Liver (tissue), 9 donors: ENCODE results near the gene ELL3. TPM values are rescaled to one million over a fixed set of nuclear protein-coding genes. Genes with fewer than 3 reads are reported as not detected.

Source experiments
- DNase-seq: peaks from one replicate; pipeline ENCODE4 v3.0.0-alpha.2; 2017; ENCODE audit warnings: low spot score
- H3K27ac ChIP-seq, 2 donors: one replicate each; pipeline ENCODE4 v1.7.0; 2013; ENCODE audit warnings: inconsistent platforms in 2 of 2, low read length in 2 of 2, control low read depth in 1 of 2, low read depth in 1 of 2, mild to moderate bottlenecking in 1 of 2
- H3K27me3 ChIP-seq, 4 donors: one replicate each; pipeline versions ENCODE4 v1.6.1 to v1.7.0; 2013; ENCODE audit warnings: low read length in 3 of 4, inconsistent platforms in 1 of 4, mild to moderate bottlenecking in 1 of 4, moderate library complexity in 1 of 4; ENCODE audit not compliant: control insufficient read depth in 4 of 4, insufficient read depth in 4 of 4
- H3K36me3 ChIP-seq, 4 donors: one replicate each; pipeline versions ENCODE4 v1.6.1 to v1.7.0; 2013; ENCODE audit warnings: low read length in 3 of 4, mild to moderate bottlenecking in 3 of 4, low read depth in 1 of 4, moderate library complexity in 1 of 4; ENCODE audit not compliant: control insufficient read depth in 4 of 4, insufficient read depth in 3 of 4
- H3K4me1 ChIP-seq, 4 donors: one replicate each; pipeline versions ENCODE4 v1.6.1 to v1.7.0; 2013; ENCODE audit warnings: low read length in 3 of 4, mild to moderate bottlenecking in 3 of 4, moderate library complexity in 1 of 4; ENCODE audit not compliant: control insufficient read depth in 4 of 4, insufficient read depth in 4 of 4
- H3K4me3 ChIP-seq, 3 donors: one replicate each; pipeline versions ENCODE4 v1.6.1 to v1.7.0; 2013; ENCODE audit warnings: low read length in 3 of 3, control low read depth in 1 of 3, low read depth in 1 of 3, mild to moderate bottlenecking in 1 of 3
- H3K9ac ChIP-seq, 2 donors: one replicate each; pipeline ENCODE4 v1.7.0; 2013; ENCODE audit warnings: low read length in 2 of 2, mild to moderate bottlenecking in 2 of 2, moderate library complexity in 2 of 2, control low read depth in 1 of 2, low read depth in 1 of 2
- H3K9me3 ChIP-seq, 4 donors: one replicate each; pipeline versions ENCODE4 v1.6.1 to v1.7.0; 2013; ENCODE audit warnings: low read length in 3 of 4; ENCODE audit not compliant: control insufficient read depth in 4 of 4
- ATF3 ChIP-seq: IDR thresholded peaks from 2 replicates; pipeline ENCODE4 v1.6.1; 2016; ENCODE audit warnings: antibody characterized with exemption
- CTCF ChIP-seq: fragments of 150-350 bp; IDR thresholded peaks from 2 replicates; pipeline ENCODE4 v1.5.1; 2017; ENCODE audit warnings: improper control_type of control experiment, low read depth, low read length; ENCODE audit not compliant: missing input control
- EGR1 ChIP-seq, 2 donors: IDR thresholded peaks; 2 replicates each; pipeline ENCODE4 v1.6.1; 2016 to 2018; ENCODE audit warnings: antibody characterized with exemption in 2 of 2, low read depth in 2 of 2
- FOXA1 ChIP-seq: IDR thresholded peaks from 2 replicates; pipeline ENCODE4 v1.6.1; 2016; ENCODE audit warnings: antibody characterized with exemption
- FOXA2 ChIP-seq: IDR thresholded peaks from 2 replicates; pipeline ENCODE4 v1.6.1; 2016; ENCODE audit warnings: antibody characterized with exemption
- GABPA ChIP-seq, 2 donors: IDR thresholded peaks in 1 of 2; conservative IDR thresholded peaks in 1 of 2; 2 replicates each; pipeline ENCODE4 v1.6.1; 2016; ENCODE audit warnings: antibody characterized with exemption in 2 of 2, mild to moderate bottlenecking in 1 of 2, moderate library complexity in 1 of 2
- HNF4A ChIP-seq, 2 donors: conservative IDR thresholded peaks; 2 replicates each; pipeline ENCODE4 v1.6.1; 2016; ENCODE audit warnings: antibody characterized with exemption in 2 of 2, mild to moderate bottlenecking in 2 of 2
- HNF4G ChIP-seq: IDR thresholded peaks from 2 replicates; pipeline ENCODE4 v1.6.1; 2016; ENCODE audit warnings: antibody characterized with exemption
- JUND ChIP-seq, 2 donors: IDR thresholded peaks; 2 replicates each; pipeline ENCODE4 v1.6.1; 2016; ENCODE audit warnings: antibody characterized with exemption in 2 of 2
- NR2F2 ChIP-seq: IDR thresholded peaks from 2 replicates; pipeline ENCODE4 v1.6.1; 2016; ENCODE audit warnings: antibody characterized with exemption
- RAD21 ChIP-seq, 2 donors: IDR thresholded peaks; 2 replicates each; pipeline ENCODE4 v1.6.1; 2016; ENCODE audit warnings: antibody characterized with exemption in 2 of 2, mild to moderate bottlenecking in 2 of 2
- RXRA ChIP-seq, 2 donors: IDR thresholded peaks; 2 replicates each; pipeline ENCODE4 v1.6.1; 2017 to 2018; ENCODE audit warnings: antibody characterized with exemption in 2 of 2, mild to moderate bottlenecking in 1 of 2
- SP1 ChIP-seq: IDR thresholded peaks from 2 replicates; pipeline ENCODE4 v1.6.1; 2018; ENCODE audit warnings: antibody characterized with exemption, mild to moderate bottlenecking
- TAF1 ChIP-seq: conservative IDR thresholded peaks from 2 replicates; pipeline ENCODE4 v1.6.1; 2016; ENCODE audit warnings: antibody characterized with exemption, mild to moderate bottlenecking
- YY1 ChIP-seq: IDR thresholded peaks from 2 replicates; pipeline ENCODE4 v1.6.1; 2016; ENCODE audit warnings: antibody characterized with exemption, mild to moderate bottlenecking
- WGBS: extraction: QIAGEN DNeasy Blood & Tissue Kit; methylation state at CpG from one replicate; pipeline ENCODE4 v1.1.7; 2013; 5-methylcytosine and 5-hydroxymethylcytosine counted together
- polyA plus RNA-seq, 2 donors: library from polyadenylated mRNA; stranded (reverse) in 1 of 2; unstranded in 1 of 2; fragments of 200-250 nt in 1 of 2; fragments of >200 nt in 1 of 2; fragmentation: Nextera tagmentation in 1 of 2; extraction: Ambion mirVana in 1 of 2; gene quantifications; one replicate each; pipeline versions ENCODE4 v1.2.1 to v1.2.3, GENCODE V29; 2013 to 2015
- total RNA-seq, 2 donors: library from RNA; depleted of rRNA; stranded (reverse); fragments of >200 nt; gene quantifications; one replicate each; pipeline ENCODE4 v1.2.3, GENCODE V29; 2014
- TF ChIP-seq, protein P1 (sequence below): IDR thresholded peaks from 2 replicates; pipeline ENCODE4 v1.6.1; 2016; ENCODE audit warnings: antibody characterized with exemption
- TF ChIP-seq, protein P2 (sequence below): IDR thresholded peaks from 2 replicates; pipeline ENCODE4 v1.6.1; 2016; ENCODE audit warnings: antibody characterized with exemption
- donor health status: healthy.
- donor health status: healthy.
- donor health status: healthy.
- donor health status: healthy.
- donor health status: healthy.

Gene ELL3
- total and polyA plus RNA-seq, 4 donors, result 0.74 to 1.4 (median 0.90) TPM

- DNase-seq, result no peak
- 91% methylated on average over 6 of the region's 6 CpGs for WGBS
- H3K4me1 ChIP-seq, result no peaks in the 10 kb centered on the region
- no peak overlapping the region for H3K4me3 ChIP-seq
- no peak overlapping the region for H3K27ac ChIP-seq
- no peak for TF ChIP-seq FOXA1
- no peak for TF ChIP-seq GABPA (IDR thresholded peaks at IDR 0.05 in 1 of 2, conservative IDR thresholded peaks at IDR 0.05 in 1 of 2)
- TF ChIP-seq TAF1, result no peak
- no peaks in the 10 kb centered on the region for H3K27me3 ChIP-seq
- H3K36me3 ChIP-seq, result peaks cover 19 to 83% (median 68%) of the 10 kb centered on the region in 4 donors
- H3K9me3 ChIP-seq, result no peaks in the 10 kb centered on the region
- H3K9ac ChIP-seq, result no peak overlapping the region
Observed at GRCh38 chr15:43762824-43763223, 13.9 kb downstream of the ELL3 start.

- Histone ChIP-seq H3K27me3 (no peaks in the 10 kb centered on the region), H3K9ac (no peak overlapping the region), H3K36me3 (peaks cover 11 to 28% (median 21%) of the 10 kb centered on the region in 4 donors), H3K9me3 (no peaks in the 10 kb centered on the region), H3K27ac (no peak overlapping the region), H3K4me1 (peaks cover 20 to 31% (median 27%) of the 10 kb centered on the region in 4 donors), H3K4me3 (no peak overlapping the region)
- 88% methylated on average over 6 of the region's 6 CpGs for WGBS
- no peak for TF ChIP-seq HNF4A (conservative IDR thresholded peaks at IDR 0.05)
- no peak for DNase-seq
Observed at GRCh38 chr15:43751885-43752284, 24.9 kb downstream of the ELL3 start.

DNA sequence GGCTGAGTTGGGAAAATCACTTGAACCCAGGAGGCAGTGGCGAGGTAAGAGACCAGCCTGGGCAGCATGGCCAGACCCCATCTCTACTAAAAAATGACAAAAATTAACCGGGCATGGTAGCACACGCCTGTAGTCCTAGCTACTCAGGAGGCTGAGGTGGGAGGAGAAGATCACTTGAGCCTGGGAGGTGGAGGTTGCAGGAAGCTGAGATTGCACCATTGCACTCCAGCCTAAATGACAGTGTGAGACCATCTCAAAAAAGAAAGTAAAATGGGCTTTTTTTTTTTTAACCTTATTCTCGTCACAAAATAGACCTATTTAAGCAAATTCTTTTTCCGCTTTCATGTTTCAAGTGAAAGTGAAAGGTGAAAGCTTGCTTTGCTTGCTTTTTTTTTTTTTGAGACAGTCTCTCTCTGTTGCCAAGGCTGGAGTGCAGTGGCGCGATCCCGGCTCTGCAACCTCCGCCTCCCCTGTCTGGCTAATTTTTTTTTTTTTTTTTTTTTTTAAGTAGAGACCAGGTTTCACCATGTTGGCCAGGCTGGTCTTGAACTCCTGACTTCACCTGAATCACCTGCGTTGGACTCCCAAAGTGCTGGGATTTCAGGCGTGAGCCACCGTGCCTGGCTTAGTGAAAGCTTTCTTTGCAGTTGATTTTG, 26.9 kb downstream of the ELL3 start:
- no peaks in the 10 kb centered on the region for H3K9me3 ChIP-seq
- peak overlapping the region in 1 of 2 donors; percentile 61 for H3K9ac ChIP-seq
- peak overlapping the region; percentile 37 to 62 (median 41) for H3K4me3 ChIP-seq
- peaks cover 3 to 17% (median 12%) of the 10 kb centered on the region in 4 donors for H3K36me3 ChIP-seq
- DNase-seq, result no peak
- WGBS, result 23% methylated on average over 12 of the region's 12 CpGs
- peaks cover 19 to 31% (median 27%) of the 10 kb centered on the region in 4 donors for H3K4me1 ChIP-seq
- no peaks in the 10 kb centered on the region for H3K27me3 ChIP-seq
- TF ChIP-seq, protein P1, sequence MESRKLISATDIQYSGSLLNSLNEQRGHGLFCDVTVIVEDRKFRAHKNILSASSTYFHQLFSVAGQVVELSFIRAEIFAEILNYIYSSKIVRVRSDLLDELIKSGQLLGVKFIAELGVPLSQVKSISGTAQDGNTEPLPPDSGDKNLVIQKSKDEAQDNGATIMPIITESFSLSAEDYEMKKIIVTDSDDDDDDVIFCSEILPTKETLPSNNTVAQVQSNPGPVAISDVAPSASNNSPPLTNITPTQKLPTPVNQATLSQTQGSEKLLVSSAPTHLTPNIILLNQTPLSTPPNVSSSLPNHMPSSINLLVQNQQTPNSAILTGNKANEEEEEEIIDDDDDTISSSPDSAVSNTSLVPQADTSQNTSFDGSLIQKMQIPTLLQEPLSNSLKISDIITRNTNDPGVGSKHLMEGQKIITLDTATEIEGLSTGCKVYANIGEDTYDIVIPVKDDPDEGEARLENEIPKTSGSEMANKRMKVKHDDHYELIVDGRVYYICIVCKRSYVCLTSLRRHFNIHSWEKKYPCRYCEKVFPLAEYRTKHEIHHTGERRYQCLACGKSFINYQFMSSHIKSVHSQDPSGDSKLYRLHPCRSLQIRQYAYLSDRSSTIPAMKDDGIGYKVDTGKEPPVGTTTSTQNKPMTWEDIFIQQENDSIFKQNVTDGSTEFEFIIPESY, result no peak
- peak; percentile 13 for TF ChIP-seq SP1
- TF ChIP-seq, protein P2, sequence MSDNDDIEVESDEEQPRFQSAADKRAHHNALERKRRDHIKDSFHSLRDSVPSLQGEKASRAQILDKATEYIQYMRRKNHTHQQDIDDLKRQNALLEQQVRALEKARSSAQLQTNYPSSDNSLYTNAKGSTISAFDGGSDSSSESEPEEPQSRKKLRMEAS, result peak; percentile 11
- peak overlapping the region; percentile 72 to 75 for H3K27ac ChIP-seq

- peaks cover 16 to 31% (median 27%) of the 10 kb centered on the region in 4 donors for H3K4me1 ChIP-seq
- H3K27ac ChIP-seq, result peak overlapping the region in 1 of 2 donors; percentile 12
- peak overlapping the region in 2 of 3 donors; percentile 17 to 24 for H3K4me3 ChIP-seq
- H3K9me3 ChIP-seq, result no peaks in the 10 kb centered on the region
- WGBS, result 44% methylated on average over 3 of the region's 3 CpGs
- H3K36me3 ChIP-seq, result peaks cover 0 to 6% (median 4%) of the 10 kb centered on the region in 4 donors
- H3K27me3 ChIP-seq, result no peaks in the 10 kb centered on the region
- DNase-seq, result no peak
- H3K9ac ChIP-seq, result no peak overlapping the region
- no peak for TF ChIP-seq HNF4G
- no peak for TF ChIP-seq EGR1 (IDR thresholded peaks at IDR 0.05; ENCODE audit: low read depth in 2 of 2)
- TF ChIP-seq NR2F2, result no peak
- TF ChIP-seq TAF1, result no peak
- no peak for TF ChIP-seq FOXA1
- TF ChIP-seq, protein P1, result no peak
- TF ChIP-seq RXRA (IDR thresholded peaks at IDR 0.05), result no peak
- TF ChIP-seq FOXA2, result no peak
- TF ChIP-seq YY1, result no peak
- TF ChIP-seq HNF4A (conservative IDR thresholded peaks at IDR 0.05), result no peak
- no peak for TF ChIP-seq SP1
- TF ChIP-seq CTCF, result no peak
- TF ChIP-seq JUND (IDR thresholded peaks at IDR 0.05), result no peak
- TF ChIP-seq, protein P2, result no peak
- TF ChIP-seq ATF3, result no peak
- TF ChIP-seq RAD21 (IDR thresholded peaks at IDR 0.05), result no peak
Observed at GRCh38 chr15:43748376-43748775, 28.4 kb downstream of the ELL3 start.
